ENCODE data around the gene SYNM.

The SYNM gene

GRCh38 chr15:99122831-99123712 is 18.2 kb downstream of the SYNM start:
- no peak for DNase-seq (ENCODE audit: low read depth, low spot score)

- no peak for DNase-seq (ENCODE audit: low read depth, low spot score)
Measured at GRCh38 chr15:99123713-99124451, 19.0 kb downstream of the SYNM start.

DNA sequence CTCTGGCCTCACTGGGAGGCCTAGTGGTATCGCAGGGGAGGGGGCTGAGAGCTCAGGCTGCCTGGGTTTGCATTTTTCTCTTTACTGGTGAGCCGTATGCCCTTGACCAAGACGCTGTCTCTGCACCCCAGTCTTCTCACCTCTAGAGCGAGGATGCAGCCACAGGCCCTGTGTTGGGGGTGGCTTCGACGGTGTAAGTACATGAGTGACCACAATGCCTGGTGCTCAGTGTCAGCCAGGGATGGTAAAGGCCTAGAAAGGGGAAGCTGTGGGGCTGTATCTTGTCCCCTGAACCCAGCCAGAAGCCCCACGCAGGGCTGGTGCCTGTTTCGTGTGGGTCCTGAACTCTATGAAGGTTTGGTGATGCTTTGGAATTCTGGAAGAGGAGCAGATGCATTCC is 19.8 kb downstream of the SYNM start:
- no peak for DNase-seq (ENCODE audit: low read depth, low spot score)

DNA sequence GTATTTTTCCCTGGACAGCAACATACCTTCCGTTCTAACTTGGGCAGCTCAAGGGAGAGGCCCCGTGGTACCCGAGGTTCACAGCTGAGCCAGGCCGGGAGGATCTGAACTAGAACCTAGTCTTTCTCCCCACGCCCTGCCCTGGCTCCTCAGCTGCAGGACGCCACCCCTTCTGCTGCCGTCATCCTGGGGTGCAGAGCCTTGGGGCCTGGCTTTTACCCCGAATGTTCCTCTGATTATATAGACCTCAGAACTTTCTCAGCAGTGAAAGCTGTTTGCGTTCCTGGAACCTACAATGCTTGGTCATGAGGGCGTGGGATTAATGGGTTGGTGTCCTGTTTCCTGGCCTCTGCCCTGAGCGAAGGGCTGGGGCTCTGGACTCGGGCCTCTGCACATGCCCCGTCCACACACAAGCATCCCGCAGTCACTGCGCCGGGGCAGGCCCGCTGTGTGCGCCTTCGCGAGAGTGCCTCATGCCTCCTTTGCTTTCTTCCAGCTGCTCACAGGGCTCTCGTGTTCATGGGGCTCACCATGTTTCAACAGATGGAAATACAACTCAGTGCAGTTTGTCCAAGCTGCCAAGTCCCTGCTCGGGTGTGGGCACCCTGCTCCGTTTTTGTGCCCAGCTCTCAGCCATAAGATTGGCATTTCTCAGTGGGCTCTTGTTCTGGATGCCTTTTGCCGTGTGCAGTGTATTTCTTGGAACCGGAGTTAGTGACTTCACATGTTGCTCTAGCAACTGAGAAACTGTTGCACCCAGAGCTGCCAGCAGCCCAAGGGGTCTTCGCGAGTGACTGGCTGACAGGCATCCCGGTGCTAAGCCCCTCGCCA is 20.4 kb downstream of the SYNM start:
- no peak for DNase-seq (ENCODE audit: low read depth, low spot score)

GRCh38 chr15:99126131-99126588 is 21.3 kb downstream of the SYNM start:
- DNase-seq (ENCODE audit: low read depth, low spot score), result no peak

DNA sequence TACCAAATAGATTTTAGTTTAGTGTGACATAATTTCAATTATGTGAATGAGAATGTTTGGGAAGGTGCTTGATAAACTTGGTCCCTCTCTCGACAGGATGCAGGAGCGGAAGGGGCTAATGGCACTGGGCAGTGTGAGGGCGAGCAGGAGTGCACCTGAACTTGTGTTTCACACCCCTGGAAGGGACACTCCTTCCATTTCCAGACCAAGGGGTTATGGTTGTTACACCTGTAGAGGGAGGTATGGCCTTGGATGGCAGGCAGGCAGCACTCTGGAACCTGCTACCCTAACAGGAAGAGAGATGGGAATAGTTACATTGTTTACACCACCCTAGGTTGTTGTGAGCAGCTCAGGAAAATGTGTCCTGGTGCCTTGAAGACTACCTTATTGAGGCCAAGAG is 22.1 kb downstream of the SYNM start:
- no peak for DNase-seq (ENCODE audit: low read depth, low spot score)

DNA sequence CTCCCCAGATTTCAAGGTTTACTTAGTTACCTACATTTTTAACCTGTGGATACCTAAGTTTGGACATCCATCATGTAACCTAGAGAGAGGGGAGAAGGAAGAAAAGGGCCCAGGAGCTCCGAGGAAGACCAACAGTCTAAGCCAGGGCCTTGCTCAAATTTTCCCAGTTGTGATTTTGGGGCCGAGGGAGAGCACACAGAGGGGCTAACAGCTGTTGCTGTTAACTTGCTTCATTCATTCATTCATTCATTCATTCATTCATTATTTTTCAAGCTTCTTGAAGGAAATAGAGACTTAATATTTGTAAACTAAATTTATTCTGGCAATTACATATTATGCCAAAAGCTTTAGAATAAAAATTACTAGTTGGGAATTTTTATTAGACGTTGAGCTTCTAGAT is 22.9 kb downstream of the SYNM start:
- DNase-seq (ENCODE audit: low read depth, low spot score), result no peak

DNA sequence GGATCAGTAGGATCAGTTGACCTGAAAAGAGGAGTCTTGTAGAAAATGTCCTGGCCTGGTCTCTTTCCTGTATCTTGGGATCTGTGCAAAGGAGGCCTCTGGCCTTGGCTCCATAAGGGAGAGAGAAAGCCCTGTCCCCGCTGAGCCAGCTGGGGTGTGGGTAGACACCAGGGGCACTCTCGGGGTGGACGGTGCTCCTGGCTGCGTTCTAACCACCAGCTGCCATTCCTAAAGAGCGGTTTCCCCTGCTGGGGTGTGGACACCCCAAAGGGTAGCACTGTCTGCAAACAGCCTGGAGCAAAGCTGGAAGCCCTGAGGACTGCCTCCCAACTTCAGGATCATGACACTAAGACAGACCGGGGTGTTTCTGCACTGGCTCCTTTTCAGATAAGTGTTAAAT is 23.5 kb downstream of the SYNM start:
- no peak for DNase-seq (ENCODE audit: low read depth, low spot score)

DNA sequence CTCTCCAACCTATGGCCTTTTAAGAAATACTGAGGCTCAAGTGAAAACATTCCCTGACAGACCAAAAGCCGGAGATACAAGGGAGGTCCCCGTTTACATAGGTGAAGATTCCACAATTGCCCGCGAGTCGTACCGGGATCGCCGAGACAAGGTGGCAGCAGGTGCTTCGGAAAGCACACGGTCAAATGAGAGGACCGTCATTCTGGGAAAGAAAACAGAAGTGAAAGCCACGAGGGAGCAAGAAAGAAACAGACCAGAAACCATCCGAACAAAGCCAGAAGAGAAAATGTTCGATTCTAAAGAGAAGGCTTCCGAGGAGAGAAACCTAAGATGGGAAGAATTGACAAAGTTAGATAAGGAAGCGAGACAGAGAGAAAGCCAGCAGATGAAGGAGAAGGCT is 24.8 kb downstream of the SYNM start:
- no peak for DNase-seq (ENCODE audit: low read depth, low spot score)

GRCh38 chr15:99130314-99130713 is 25.4 kb downstream of the SYNM start:
- no peak for DNase-seq (ENCODE audit: low read depth, low spot score)

- no peak for DNase-seq (ENCODE audit: low read depth, low spot score)
Measured at GRCh38 chr15:99130765-99131440, 26.0 kb downstream of the SYNM start.

DNA sequence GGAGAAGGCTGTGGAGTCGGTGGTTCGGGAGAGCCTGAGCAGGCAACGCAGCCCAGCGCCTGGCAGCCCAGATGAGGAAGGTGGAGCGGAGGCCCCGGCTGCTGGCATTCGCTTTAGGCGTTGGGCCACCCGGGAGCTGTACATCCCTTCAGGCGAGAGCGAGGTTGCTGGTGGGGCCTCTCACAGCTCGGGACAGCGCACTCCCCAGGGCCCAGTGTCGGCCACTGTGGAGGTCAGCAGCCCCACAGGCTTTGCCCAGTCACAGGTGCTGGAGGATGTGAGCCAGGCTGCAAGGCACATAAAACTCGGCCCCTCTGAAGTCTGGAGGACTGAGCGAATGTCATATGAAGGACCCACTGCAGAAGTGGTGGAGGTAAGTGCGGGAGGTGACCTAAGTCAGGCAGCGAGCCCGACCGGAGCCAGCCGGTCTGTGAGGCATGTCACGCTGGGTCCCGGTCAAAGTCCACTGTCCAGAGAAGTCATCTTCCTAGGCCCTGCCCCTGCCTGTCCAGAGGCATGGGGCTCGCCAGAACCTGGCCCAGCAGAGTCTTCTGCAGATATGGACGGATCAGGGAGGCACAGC is 26.7 kb downstream of the SYNM start:
- DNase-seq (ENCODE audit: low read depth, low spot score), result no peak

- DNase-seq (ENCODE audit: low read depth, low spot score), result no peak
Measured at GRCh38 chr15:99132122-99132521, 27.2 kb downstream of the SYNM start.

DNA sequence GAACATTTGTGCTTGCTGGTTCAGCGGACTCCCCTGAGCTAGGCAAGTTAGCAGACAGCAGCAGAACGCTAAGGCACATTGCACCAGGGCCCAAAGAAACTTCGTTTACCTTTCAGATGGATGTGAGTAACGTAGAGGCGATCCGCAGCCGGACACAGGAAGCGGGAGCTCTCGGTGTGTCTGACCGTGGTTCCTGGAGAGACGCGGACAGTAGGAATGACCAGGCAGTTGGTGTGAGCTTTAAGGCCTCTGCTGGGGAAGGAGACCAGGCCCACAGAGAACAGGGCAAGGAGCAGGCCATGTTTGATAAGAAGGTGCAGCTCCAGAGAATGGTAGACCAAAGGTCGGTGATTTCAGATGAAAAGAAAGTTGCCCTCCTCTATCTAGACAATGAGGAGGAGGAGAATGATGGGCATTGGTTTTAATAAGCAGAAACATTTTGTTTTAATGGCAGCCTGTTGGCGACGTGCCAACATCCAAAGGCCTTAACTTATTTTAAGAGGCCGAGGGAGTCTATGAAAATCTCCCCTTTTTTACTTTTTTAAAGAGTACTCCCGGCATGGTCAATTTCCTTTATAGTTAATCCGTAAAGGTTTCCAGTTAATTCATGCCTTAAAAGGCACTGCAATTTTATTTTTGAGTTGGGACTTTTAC is 27.9 kb downstream of the SYNM start:
- DNase-seq (ENCODE audit: low read depth, low spot score), result no peak

GRCh38 chr15:99134317-99134821 is 29.5 kb downstream of the SYNM start:
- DNase-seq (ENCODE audit: low read depth, low spot score), result no peak

DNA sequence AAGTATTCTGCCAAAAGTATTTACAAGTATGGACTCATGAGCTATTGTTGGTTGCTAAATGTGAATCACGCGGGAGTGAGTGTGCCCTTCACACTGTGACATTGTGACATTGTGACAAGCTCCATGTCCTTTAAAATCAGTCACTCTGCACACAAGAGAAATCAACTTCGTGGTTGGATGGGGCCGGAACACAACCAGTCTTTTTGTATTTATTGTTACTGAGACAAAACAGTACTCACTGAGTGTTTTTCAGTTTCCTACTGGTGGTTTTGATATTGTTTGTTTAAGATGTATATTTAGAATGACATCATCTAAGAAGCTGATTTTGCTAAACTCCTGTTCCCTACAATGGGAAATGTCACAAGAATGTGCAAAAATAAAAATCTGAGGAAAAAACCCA is 30.3 kb downstream of the SYNM start:
- DNase-seq (ENCODE audit: low read depth, low spot score), result no peak

- no peak for DNase-seq (ENCODE audit: low read depth, low spot score)
Measured at GRCh38 chr15:99137111-99137546, 32.2 kb downstream of the SYNM start.

DNA sequence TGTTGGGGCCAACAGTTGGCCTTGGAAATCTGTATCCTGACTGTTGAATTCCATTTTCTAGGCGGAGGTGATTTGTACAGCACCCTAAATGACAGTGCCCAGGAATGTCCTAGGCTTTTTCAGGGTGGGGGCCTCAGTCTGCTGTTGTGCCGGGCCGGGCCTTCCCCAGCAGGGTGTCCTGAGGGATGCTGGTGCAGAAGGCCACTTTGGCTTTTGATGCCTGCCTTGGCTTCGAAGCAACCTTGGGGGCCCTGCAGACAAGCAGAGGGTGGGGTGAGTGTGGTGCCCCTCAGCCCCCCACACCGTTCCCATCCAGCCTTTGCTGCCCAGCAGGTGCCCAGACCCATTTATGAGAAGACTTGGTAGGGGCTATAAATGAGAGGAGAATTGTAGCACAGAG is 33.0 kb downstream of the SYNM start:
- DNase-seq (ENCODE audit: low read depth, low spot score), result no peak

- DNase-seq (ENCODE audit: low read depth, low spot score), result no peak
Measured at GRCh38 chr15:99138491-99138982, 33.7 kb downstream of the SYNM start.

- no peak for DNase-seq (ENCODE audit: low read depth, low spot score)
Measured at GRCh38 chr15:99139276-99139675, 34.4 kb downstream of the SYNM start.

Measured in activated CD4-positive, CD25-positive, alpha-beta regulatory T cell treated with anti-CD3 and anti-CD28 coated beads, Interleukin-2, amount 50 U/mL, for 16 hours (primary cell).